NCI-H1105 treated with DMSO at 0.1 percent for 48 hours (cell line): ENCODE results near the gene TACR1.

Experiments used
- DNase-seq: peaks from one replicate; lab custom pipeline; 2025; lab: John Stamatoyannopoulos, UW

The TACR1 gene

GRCh38 chr2:75019790-75020189 is 179.5 kb downstream of the TACR1 start:
- no peak for DNase-seq

- no peak for DNase-seq
These were observed 181.2 kb downstream of the TACR1 start for GRCh38 chr2:75018162-75018561.

- DNase-seq = no peak
These were observed 187.2 kb downstream of the TACR1 start for GRCh38 chr2:75012080-75012479.

GRCh38 chr2:75010571-75010970 is 188.7 kb downstream of the TACR1 start:
- no peak for DNase-seq

GRCh38 chr2:75007819-75008218 is 191.5 kb downstream of the TACR1 start:
- peak; percentile 59 for DNase-seq

GRCh38 chr2:75007061-75007460 is 192.3 kb downstream of the TACR1 start:
- no peak for DNase-seq

GRCh38 chr2:75006041-75006440 is 193.3 kb downstream of the TACR1 start:
- no peak for DNase-seq

GRCh38 chr2:75003773-75004172 is 195.5 kb downstream of the TACR1 start:
- DNase-seq = no peak

- no peak for DNase-seq
These were observed 196.0 kb downstream of the TACR1 start for GRCh38 chr2:75003276-75003675.

GRCh38 chr2:75002007-75002406 is 197.3 kb downstream of the TACR1 start:
- DNase-seq = no peak

GRCh38 chr2:74999468-74999867 is 199.9 kb downstream of the TACR1 start:
- DNase-seq = no peak
